GM18508 (cell line): Measurements from ENCODE around the gene COBLL1.
"Not testable (repeated sequence)": the region's sequence is repeated elsewhere in the genome, so short reads cannot be mapped to it uniquely, and the experiment has no call there.

Source experiments
- ATAC-seq: cut with Tn5 transposase; IDR thresholded peaks from one replicate; pipeline ENCODE4 v1.9.1; 2021; ENCODE audit warnings: moderate number of reproducible peaks; ENCODE audit not compliant: insufficient read depth, unreplicated experiment

Gene COBLL1

DNA sequence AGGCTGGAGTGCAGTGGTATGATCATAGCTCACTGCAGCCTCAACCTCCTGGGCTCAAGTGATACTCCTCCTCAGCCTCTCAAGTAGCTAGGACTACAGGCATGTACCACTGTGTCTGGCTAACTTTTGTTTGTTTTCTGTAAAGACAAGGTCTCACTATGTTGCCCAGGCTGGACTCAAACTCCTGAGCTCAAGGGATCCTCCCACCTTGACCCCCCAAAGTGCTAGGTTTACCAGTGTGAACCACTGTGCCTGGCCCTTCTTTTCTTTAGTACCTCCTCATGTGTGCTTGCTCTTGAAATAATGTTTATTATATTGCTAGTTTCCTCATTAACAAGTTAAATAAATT, 19.0 kb upstream of the COBLL1 start:
- ATAC-seq = no peak

DNA sequence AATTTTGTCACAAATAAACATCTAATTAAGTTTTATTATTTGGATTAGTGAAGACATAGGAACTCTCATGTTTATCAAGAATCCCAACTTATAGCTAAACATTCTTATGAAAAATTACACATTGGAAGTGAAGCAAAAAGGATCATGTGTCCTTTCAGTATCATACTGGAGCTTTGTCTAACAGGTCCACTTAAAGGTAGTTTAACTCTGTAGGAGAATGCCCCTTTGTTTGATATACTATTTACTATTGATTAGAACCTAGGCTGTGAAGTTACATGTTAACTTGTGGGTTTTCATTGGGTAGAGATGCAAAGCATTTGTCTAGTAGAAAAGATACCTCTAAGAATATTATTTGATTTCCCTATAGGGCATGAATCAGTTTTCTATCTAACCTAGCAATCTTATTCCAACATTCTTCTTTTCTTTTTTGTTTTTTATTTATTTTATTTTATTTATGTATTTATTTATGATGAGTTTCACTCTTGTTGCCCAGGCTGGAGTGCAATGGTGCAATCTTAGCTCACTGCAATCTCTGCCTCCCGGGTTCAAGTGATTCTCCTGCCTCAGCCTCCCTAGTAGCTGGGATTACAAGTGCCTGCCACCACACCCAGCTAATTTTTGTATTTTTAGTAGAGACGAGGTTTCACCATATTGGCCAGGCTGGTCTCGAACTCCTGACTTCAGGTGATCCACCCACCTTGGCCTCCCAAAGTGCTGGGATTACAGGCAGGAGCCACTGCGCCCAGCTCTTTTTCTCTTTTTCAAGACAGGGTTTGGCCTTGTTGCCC, 18.5 kb upstream of the COBLL1 start:
- ATAC-seq = not testable (repeated sequence)

DNA sequence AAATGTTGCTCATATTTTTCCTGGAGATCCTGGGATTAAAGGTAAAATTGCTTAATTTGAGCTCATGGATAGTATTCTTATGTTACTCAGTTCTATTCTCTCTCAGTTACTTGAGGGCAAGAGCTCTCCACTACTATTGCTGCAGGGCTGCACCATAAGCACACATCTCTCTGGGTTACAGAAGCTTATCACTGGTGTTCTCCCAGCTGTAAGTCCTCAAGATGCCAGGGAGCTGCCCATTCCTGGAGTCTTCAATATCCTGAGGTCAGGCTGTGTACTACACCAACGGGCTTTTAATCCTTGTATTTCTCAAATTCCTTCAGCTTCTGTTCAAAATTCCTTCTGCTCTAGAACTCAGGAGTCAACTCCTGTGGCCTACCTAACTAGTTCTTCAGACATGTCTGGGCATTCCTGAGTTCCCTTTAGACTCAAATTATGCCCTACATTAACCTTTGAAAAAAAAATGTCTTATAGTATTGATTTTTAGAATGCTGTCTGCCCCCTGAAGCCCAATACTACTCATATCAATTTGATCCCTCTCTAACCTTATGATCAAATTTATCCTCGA, 17.7 kb upstream of the COBLL1 start:
- no peak for ATAC-seq

DNA sequence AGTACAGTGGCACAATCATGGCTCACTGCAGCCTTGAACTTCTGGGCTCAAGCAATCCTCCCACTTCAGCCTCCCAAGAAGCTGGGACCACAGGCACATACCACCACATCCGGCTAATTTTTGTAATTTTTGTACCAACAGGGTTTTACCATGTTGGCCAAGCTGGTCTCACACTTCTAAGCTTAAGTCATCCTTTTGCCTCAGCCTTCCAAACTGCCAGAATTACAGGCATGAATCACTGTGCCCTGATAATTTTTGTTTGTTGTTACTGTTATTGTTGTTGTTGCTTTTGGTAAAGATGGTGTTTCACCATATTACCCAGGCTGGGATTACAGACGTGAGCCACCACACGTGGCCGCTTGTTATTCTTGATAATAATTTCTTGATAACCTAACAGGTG, 10.5 kb upstream of the COBLL1 start:
- no peak for ATAC-seq

DNA sequence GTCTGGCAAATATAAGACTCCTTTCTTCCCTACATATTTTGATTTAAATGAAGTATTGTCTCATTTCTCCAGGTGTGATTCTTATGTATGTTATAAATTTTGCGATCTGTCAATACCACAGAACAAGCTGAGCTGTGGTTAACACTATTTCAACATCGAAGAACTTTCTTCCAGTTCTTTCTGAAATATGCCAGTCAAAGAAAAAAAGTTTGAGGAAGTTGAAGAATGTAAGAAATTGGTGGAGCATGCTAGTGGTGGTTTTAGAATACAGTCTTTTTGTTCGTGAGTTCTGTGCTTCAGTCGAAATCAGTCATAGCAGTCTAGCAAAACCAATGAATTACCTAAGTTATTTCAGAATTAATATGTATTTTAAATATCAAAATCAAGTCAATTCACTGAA, 8.6 kb upstream of the COBLL1 start:
- ATAC-seq = no peak

DNA sequence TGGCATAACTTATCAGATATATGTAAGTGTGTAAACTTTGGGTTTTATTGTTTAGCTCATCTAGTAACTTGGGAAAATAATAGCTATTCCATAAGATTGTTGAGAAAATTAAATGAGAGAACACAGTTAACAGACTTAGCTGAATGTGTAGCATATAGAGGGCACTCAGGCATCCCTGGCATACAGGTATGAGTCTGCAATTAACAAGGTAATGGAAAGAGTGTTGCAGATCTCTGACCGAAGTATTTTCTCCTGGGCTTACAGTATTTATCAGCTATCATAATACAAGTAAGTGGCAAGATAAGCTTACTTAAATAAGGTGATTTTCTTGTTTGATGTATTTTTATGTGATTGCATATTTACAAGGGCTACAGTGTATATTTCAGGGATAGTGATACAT, 7.9 kb upstream of the COBLL1 start:
- ATAC-seq = no peak

DNA sequence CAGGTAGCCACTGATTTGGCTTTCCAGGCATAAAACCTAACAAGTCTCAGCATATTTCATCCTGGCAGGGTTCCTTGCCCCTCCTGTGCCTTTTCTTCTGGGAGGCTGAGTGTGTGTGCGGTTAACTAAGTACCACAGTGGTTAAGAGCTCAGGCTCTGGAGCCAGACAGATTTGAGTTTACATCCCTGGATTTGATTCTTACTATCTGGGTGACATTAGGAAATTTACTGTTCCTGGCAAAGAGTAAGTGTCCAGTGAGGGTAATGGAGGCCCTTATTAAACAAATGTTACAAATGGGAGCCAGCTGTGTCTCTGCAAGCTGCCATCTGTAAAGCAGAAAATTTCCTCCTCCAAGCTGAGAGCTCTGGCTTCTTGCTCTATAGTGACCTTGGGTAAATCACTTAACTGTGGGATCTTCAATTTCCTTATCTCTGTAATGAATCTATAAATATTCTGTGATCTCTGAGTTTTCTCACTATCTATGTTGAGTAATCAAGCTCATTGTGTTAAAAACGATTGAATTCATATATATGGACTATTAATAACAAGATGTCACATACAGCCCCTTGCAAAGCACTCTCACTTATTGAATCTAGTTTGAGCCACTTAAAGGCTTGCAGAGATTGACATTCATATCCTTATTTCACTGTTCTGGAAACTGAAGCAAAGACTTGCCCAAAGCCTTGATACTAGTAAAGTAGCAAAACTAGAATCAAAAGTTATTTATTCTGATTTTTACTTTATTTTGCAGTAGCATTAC, 6.5 kb upstream of the COBLL1 start:
- ATAC-seq = no peak

DNA sequence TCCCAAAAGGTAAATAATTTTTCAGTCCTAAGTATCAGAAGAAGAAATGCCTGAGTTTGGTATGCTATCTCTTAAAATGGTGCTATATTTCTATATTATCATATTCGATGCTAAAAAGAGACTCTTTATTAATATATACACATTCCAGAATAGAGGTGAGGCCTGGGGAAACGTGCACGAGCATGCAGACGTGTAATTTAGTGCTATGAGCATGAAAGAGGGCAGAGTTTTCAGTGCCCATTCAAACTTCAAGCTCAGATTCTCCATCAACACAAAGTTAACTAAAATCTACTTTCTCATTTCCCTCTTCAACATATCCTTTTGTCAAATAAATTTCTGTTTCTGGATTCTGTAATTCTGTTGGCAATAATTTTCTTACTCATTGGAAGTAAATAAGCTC, 5.7 kb upstream of the COBLL1 start:
- ATAC-seq = no peak

DNA sequence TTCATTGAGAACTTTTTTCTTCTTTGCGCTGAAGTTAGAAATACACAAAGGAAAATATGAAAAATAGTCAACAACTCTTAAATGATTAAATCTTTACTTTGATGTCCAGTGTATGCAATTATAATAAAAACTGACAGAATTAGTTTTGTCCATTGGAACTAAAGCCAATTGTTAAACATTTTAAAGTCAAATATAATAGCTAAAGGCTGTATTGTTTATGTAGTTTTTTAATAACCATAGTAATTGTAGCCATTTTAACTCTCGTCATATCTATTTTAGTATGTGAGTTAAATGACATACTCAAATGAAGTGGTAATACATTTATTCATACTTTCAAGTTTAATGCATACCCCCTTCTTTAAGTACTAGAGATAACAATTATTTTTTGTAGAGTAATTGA, 4.7 kb upstream of the COBLL1 start:
- no peak for ATAC-seq

DNA sequence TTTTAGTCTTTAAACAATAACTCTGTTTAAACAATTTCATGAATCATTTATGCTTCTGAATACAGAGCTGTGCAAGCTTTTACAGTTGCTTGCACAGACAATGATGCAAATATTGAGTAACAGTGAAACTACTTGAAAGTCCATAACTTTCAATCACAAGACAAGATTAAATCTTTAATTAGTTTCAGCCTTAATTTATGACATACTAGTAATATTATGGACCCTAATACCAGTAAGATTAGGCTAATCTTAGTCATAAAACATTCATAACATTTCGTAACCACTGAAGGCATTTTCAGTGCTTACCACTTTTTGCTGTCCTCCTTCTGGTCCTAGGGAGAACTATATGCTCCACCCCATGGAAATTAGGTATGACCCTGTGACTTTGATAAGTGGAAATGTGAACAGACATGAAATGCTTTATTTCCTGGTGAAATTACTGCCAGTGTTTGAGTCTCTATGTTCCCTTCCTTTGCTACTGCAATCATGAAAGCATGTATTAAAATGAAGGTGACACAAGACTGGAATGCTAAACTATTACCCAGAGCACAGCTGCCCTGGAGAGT, 1.8 kb upstream of the COBLL1 start:
- no peak for ATAC-seq

DNA sequence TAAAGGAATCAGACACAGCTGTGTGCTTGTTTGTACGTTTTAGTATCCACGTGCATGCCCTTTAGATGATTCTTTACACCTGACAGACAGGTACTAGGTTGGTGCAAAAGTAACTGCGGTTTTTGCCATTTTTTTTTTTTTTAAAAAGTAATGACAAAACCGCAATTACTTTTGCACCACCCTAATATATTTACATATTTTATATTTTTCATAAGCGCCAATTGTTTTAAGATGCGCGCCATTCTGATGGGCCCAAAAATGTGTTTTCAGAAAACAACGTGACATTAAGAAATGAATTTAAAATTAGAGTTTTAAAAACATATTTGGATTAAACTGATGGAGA, 972 bp upstream of the COBLL1 start:
- ATAC-seq = no peak

DNA sequence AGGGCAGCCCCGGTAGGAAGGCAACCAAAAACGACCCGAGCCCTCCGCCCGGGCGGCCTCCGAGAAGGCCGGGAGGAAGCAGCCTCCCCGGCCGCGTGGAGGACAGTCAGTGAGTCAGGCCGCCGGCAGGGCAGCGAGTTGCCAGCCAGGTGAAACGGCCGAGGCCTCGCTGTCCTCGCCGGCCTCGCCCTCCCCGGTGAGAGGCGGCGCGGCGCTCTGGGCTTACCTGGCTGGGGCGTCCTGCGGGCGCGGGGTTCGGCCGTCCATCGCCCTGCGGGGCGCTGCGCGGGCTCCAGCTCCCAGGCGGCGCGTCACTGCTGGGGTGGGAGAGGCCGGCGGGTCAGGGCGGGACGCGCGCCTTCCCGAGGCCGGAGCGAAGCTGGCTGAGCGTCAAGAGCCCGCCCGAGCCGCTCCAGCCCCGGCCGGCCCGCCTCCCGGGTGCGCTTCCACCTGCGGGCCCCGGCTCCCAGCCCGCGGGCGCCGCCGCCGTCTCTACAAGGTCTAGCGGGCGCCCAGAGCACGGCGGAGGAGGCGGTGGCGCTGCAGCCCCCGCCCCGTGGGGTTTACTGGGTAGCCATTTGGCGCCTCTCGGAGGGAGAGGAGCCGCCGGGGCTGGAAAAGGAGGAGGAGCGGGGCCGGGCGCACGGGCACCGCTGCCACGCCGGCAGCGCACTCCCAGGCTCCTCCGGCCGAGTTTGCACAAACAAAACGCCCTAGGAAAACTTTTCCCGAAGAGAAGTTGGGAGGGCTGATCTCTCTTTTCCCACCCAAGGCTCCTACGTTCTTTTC, 499 bp downstream of the COBLL1 start:
- peak; percentile 12 for ATAC-seq

DNA sequence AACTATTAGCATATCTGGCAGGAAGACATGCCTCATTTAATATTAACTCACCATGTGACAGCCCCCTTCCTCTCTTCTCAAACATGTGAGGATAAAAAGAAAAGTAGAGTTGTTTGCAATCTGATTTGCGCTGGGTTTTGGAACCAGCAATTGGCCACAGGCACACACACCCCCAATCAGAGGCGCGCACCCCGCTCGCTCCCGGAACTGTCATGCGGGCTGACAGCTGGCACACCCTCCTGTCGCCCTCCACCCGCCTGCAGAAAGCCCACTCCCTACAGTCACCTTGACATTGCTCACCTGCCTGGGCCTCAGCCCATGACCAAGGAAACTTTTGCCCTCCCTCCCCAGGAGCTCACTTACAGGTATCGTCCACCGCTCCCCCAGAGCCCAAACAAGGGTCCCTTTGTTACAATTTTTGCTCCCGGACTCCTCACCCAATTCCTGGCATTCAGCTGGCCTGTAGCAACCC, 1.1 kb downstream of the COBLL1 start:
- ATAC-seq = no peak

DNA sequence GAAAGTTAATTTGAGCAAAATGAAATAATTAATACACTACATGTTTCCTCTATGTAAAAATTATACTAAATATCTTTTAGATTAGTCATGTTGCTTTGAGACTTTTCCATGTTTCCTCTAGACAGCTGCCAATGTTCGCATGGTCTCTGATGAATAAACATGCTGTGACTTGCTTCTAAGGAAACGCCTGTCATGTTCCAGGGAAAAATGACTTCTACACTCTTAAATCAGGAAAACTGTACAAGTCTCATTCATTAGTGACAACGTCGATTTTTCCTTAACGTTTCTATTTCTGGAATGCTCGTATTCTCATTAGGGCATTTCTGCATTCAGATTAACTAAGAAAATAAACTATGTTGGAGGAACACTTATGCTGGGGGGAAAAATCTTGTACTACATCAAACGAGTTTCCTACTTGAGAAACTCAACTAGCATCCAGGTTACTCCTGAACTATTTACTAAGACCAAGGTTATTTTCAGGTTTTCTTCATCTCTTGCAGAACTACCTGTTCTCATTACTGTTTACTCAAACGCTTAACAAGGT, 1.6 kb downstream of the COBLL1 start:
- no peak for ATAC-seq

DNA sequence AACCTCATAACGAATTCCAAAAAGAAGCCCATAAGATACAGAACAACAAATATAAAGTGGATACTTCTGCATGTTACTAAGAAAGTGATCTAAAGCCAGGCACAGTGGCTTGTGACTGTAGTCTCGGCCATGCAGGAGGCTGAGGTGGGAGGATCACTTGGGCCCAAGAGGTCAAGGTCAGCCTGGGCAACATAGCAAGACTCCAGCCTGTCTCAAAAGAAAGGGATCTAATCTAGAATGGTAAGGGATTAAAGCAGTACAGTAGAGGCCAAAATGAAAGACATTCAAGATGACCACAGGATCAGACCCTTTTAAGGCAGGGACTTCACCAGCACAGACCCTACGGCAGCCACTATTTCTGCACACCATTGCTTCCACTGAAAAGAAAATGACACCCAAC, 3.8 kb downstream of the COBLL1 start:
- no peak for ATAC-seq

DNA sequence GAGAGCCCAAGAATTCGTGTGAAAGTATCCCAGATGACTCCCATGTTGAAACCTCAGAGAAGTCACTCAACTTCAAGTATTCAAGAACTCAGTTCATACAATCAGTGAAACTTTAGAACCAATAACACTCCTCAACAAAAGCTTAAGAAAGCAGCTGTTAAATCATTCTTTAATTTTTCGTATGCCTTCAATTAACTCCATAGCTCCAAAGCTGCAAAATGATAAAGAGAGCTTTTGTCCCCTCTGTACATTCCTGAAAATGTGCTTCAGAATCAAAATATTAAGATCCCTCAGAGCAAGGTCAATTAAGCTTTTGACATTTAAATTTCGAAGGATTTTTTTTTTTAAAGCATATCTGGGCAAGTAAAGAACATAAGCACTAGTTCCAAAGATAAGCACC, 4.7 kb downstream of the COBLL1 start:
- no peak for ATAC-seq

DNA sequence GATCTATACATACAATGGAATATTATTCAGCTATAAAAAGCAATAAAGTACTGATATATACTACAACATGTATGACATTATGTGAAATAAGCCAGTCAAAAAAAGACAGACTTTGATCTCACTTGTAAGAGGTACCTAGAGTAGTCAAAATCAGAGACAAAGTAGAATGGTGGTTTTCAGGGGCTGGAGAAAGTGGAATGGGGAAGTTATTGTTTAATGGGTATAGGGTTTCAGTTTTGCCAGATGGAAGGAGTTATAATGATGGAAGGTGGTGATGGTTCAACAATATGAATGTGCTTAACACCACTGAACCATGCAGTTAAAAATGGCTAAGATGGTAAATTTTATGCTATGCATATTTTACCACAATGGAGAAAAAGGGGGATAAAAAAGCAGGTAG, 6.3 kb downstream of the COBLL1 start:
- ATAC-seq = no peak

DNA sequence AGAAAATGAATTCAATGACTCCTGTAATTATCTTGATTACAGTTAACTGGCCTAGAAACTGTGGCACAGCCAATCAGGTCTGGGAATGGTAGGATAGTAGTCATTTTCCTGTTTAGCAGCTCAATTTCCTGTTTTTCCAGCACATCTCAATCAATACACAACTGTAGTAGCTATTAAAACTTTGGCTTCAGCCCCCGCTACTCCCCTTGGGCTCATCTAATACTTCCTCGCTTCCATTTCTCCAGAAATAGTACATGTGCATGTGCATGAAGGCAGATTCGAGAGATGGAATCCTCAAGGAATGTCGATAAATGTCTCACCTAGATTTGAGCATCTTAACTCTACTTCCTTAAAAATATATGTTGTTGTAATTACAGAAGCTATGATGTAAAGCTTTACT, 9.7 kb downstream of the COBLL1 start:
- no peak for ATAC-seq

DNA sequence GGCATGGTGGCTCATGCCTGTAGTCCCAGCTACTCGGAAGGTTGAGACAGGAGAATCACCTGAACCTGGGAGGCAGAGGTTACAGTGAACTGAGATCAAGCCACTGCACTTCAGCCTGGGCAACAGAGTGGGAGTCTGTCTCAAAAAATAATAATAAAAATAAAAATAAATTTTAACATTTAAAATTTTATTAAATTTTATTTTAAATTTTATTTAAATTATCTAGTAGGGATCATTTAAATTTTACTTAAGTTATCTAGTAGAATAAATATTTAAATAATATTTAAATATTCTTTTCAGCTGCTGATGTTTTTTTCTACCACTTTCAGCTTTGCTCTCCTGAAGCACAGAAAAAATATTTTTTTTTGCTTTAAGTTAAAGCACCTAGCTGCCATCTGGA, 10.4 kb downstream of the COBLL1 start:
- ATAC-seq = no peak
